Fibroblast of pulmonary artery (primary cell): Measurements from ENCODE around the gene RALA.

Experiments used
- DNase-seq: peaks from one replicate; pipeline ENCODE4 v3.0.0-alpha.2; 2010; ENCODE audit warnings: low read depth
- H3K4me3 ChIP-seq: replicated peaks from 2 replicates; pipeline ENCODE4 v1.5.1; 2011; ENCODE audit warnings: low read depth, mild to moderate bottlenecking, control low read depth, low read length, moderate library complexity
- CTCF ChIP-seq: IDR thresholded peaks from 2 replicates; pipeline ENCODE4 v1.5.1; 2011; ENCODE audit warnings: mild to moderate bottlenecking, control low read depth, low read length, inconsistent platforms; ENCODE audit errors: missing control alignments

RALA gene

GRCh38 chr7:39642896-39643295 is 19.5 kb downstream of the RALA start:
- DNase-seq: no peak
- no peak for TF ChIP-seq CTCF
- no peak overlapping the region for H3K4me3 ChIP-seq

- DNase-seq: peak; percentile 65
- TF ChIP-seq CTCF: no peak
Observed at GRCh38 chr7:39644170-39644569, 20.8 kb downstream of the RALA start.

GRCh38 chr7:39645482-39646407 is 22.4 kb downstream of the RALA start:
- no peak for TF ChIP-seq CTCF
- H3K4me3 ChIP-seq: no peak overlapping the region
- no peak for DNase-seq

More at GRCh38 chr7:39644170-39644569, 20.8 kb downstream of the RALA start:
- no peak overlapping the region for H3K4me3 ChIP-seq

- DNase-seq: no peak
- no peak overlapping the region for H3K4me3 ChIP-seq
- TF ChIP-seq CTCF: no peak
Observed at GRCh38 chr7:39647816-39648215, 24.4 kb downstream of the RALA start.

GRCh38 chr7:39650676-39651075 is 27.3 kb downstream of the RALA start:
- peak; percentile 72 for DNase-seq
- TF ChIP-seq CTCF: no peak
- no peak overlapping the region for H3K4me3 ChIP-seq

- no peak overlapping the region for H3K4me3 ChIP-seq
- TF ChIP-seq CTCF: no peak
- DNase-seq: peak; percentile 56
Observed at GRCh38 chr7:39651265-39651664, 27.9 kb downstream of the RALA start.

GRCh38 chr7:39656415-39656814 is 33.0 kb downstream of the RALA start:
- no peak overlapping the region for H3K4me3 ChIP-seq
- DNase-seq: no peak
- TF ChIP-seq CTCF: no peak
